HG02973 (cell line): ENCODE measurements around the gene TOMM40.
"Not testable (repeated sequence)": the region's sequence is repeated elsewhere in the genome, so short reads cannot be mapped to it uniquely, and the experiment has no call there.

Experiments used
- ATAC-seq: cut with Tn5 transposase; IDR thresholded peaks from one replicate; pipeline ENCODE4 v1.9.1; 2021; ENCODE audit warnings: moderate library complexity; ENCODE audit not compliant: unreplicated experiment

TOMM40 gene

GRCh38 chr19:44869733-44870470 is 21.2 kb upstream of the TOMM40 start:
- no peak for ATAC-seq

- no peak for ATAC-seq
These were observed 19.2 kb upstream of the TOMM40 start for GRCh38 chr19:44871809-44872208.

- no peak for ATAC-seq
These were observed 18.4 kb upstream of the TOMM40 start for GRCh38 chr19:44872661-44873060.

GRCh38 chr19:44874317-44874716 is 16.7 kb upstream of the TOMM40 start:
- no peak for ATAC-seq

- ATAC-seq, result no peak
These were observed 15.2 kb upstream of the TOMM40 start for GRCh38 chr19:44875666-44876451.

GRCh38 chr19:44876930-44877535 is 14.0 kb upstream of the TOMM40 start:
- ATAC-seq, result no peak

- no peak for ATAC-seq
These were observed 12.8 kb upstream of the TOMM40 start for GRCh38 chr19:44878120-44878865.

- no peak for ATAC-seq
These were observed 11.6 kb upstream of the TOMM40 start for GRCh38 chr19:44879309-44880065.

- no peak for ATAC-seq
These were observed 9.0 kb upstream of the TOMM40 start for GRCh38 chr19:44882063-44882462.

- not testable (repeated sequence) for ATAC-seq
These were observed 8.2 kb upstream of the TOMM40 start for GRCh38 chr19:44882619-44883397.

- ATAC-seq, result no peak
These were observed 7.1 kb upstream of the TOMM40 start for GRCh38 chr19:44883922-44884321.

- ATAC-seq, result no peak
These were observed 6.5 kb upstream of the TOMM40 start for GRCh38 chr19:44884566-44884965.

- ATAC-seq, result no peak
These were observed 4.9 kb upstream of the TOMM40 start for GRCh38 chr19:44886141-44886540.

- no peak for ATAC-seq
These were observed 3.4 kb upstream of the TOMM40 start for GRCh38 chr19:44887648-44888047.

GRCh38 chr19:44888335-44888734 is 2.7 kb upstream of the TOMM40 start:
- not testable (repeated sequence) for ATAC-seq

- ATAC-seq, result no peak
These were observed 1.2 kb upstream of the TOMM40 start for GRCh38 chr19:44889830-44890365.

GRCh38 chr19:44890366-44891015 is 563 bp upstream of the TOMM40 start:
- peak; percentile 74 for ATAC-seq

- ATAC-seq, result no peak
These were observed 1.9 kb downstream of the TOMM40 start for GRCh38 chr19:44892932-44893331.
